Activated CD4-positive, alpha-beta T cell treated with anti-CD3 and anti-CD28 coated beads, Interleukin-2, Interleukin-4, amounts not matched to agents 100 ng/mL and 50 ng/mL, durations not matched to agents 16 hours and 8 hours (primary cell): ENCODE measurements around the gene SALL3.

Experiments
- DNase-seq: peaks from one replicate; pipeline ENCODE4 v3.0.0-alpha.2; 2020; ENCODE audit warnings: low spot score

SALL3 gene

DNA sequence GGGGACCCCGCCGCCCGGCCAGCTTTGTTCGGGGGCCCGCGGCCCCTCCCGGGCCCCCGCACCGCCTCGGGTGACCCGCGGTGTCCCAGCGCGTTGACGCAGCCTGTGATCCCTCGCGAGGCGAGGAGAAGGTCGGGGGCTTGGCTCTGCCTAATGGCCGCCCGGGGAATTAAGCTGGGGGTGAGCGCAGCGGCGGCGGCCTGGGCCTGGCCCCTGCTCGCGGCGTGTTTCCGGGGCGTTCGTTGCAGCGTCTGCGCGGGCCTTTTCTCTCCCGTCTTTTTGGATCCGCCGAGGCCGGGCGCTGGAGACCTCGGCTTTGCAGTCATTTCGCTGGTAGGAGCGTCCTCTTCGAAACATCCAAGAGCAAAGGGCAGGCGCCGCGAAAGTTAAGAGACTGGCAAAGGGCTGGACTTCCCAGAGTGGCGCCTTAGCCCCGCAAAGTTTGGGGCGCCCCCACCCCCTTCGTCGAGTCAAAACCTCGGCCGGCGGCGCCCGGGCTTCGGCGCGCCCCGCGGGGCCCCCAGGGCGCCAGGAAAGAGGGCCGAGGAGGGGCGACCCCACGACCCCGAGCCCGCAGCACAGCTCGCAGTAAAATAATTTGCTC is 1.3 kb downstream of the SALL3 start:
- no peak for DNase-seq

DNA sequence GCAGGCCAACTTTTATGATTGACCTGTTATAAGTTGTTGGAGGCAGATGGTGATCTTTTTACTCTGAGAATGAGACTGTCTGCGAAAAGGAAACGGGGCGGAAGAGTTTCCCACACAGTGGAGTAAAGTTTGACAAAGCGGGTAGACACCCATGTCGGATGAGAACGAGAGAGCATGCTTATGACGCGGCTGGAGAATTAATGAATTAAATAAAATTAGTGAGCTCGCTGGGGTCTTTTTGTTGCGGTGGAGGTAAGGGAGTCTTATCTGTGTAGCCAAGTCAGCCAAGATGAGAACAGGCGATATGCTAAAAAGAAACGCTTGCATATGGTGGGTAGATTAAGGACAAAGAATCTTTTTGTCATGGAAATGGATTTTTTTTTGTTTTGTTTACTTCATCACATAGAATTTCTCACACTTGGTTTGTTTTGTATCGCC is 1.8 kb downstream of the SALL3 start:
- DNase-seq, result no peak

- no peak for DNase-seq
Observed at GRCh38 chr18:78981989-78982620, 2.5 kb downstream of the SALL3 start.

GRCh38 chr18:78983512-78983911 is 3.9 kb downstream of the SALL3 start:
- DNase-seq, result no peak

DNA sequence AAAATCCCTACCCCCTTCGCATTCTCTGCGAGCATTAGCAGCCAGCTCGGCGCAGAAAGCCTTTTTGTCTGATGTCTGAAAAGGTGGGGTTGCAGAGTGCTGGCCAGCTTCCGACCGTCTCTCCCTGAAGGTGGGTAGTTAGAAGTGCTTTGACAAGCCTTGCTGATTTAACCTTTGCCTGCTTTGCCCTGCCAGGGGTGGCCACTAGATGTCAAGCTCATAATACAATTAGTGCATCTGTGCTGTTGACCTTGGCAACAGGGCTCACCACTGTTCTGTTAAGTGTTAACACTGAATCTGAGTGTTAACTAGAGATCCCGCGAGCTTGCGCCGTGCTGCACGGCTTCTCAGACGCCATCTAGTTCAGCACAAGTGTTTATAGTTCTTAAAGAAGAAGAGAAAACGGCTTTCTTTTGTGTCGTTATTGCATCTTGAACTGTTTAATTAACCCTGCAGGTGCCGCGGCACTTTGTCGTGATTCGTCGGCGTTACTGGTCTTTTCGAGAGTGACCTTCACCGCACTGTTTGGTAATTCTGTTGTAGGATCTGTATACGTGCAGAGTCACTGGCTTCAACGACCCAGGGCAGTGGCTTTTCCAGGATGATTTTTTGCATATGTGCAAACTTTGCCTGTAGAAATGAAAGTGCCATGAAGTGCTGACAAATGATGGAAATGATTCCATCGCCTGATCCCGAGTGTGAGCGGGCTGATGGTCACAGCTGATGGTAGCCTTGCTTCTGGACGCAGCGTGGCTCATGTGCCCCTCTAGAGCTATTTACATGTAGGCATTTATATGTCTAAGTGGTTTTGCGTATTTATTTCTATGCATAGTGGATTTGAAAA is 5.5 kb downstream of the SALL3 start:
- peak; percentile 36 for DNase-seq

- DNase-seq, result peak; percentile 19
Observed at GRCh38 chr18:78986018-78986481, 6.4 kb downstream of the SALL3 start.

- DNase-seq, result no peak
Observed at GRCh38 chr18:78991446-78991845, 11.8 kb downstream of the SALL3 start.

DNA sequence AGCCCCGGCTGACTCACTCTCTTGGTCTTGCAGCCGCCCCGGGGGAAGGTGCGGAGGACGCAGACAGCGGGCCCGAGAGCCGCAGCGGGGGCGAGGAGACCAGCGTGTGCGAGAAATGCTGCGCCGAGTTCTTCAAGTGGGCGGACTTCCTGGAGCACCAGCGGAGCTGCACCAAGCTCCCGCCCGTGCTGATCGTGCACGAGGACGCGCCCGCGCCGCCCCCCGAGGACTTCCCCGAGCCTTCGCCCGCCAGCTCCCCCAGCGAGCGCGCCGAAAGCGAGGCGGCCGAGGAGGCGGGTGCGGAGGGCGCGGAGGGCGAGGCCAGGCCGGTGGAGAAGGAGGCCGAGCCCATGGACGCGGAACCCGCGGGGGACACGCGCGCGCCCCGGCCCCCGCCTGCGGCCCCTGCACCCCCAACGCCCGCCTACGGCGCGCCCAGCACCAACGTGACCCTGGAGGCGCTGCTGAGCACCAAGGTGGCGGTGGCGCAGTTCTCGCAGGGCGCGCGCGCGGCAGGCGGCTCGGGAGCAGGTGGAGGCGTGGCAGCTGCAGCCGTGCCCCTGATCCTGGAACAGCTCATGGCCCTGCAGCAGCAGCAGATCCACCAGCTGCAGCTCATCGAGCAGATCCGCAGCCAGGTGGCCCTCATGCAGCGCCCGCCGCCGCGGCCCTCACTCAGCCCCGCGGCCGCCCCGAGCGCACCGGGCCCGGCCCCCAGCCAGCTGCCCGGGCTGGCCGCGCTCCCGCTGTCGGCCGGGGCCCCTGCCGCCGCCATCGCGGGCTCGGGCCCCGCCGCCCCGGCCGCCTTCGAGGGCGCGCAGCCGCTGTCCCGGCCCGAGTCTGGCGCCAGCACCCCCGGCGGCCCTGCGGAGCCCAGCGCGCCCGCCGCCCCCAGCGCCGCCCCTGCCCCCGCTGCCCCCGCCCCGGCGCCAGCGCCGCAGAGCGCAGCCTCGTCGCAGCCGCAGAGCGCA is 12.7 kb downstream of the SALL3 start:
- no peak for DNase-seq

DNA sequence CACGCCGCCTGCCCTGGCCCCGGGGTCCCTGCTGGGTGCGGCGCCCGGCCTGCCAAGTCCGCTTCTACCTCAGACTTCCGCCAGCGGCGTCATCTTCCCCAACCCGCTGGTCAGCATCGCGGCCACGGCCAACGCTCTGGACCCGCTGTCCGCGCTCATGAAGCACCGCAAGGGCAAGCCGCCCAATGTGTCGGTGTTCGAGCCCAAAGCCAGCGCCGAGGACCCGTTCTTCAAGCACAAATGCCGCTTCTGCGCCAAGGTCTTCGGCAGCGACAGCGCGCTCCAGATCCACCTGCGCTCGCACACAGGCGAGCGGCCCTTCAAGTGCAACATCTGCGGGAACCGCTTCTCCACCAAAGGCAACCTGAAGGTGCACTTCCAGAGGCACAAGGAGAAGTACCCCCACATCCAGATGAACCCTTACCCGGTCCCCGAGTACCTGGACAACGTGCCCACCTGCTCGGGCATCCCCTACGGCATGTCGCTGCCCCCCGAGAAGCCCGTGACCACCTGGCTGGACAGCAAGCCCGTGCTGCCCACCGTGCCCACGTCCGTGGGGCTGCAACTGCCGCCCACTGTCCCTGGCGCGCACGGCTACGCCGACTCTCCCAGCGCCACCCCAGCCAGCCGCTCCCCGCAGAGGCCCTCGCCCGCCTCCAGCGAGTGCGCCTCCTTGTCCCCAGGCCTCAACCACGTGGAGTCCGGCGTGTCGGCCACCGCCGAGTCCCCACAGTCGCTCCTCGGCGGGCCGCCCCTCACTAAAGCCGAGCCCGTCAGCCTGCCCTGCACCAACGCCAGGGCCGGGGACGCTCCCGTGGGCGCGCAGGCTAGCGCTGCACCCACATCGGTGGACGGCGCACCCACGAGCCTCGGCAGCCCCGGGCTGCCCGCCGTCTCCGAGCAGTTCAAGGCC is 13.7 kb downstream of the SALL3 start:
- no peak for DNase-seq

- DNase-seq, result no peak
Observed at GRCh38 chr18:78994000-78994399, 14.4 kb downstream of the SALL3 start.

GRCh38 chr18:78994531-78994930 is 14.9 kb downstream of the SALL3 start:
- DNase-seq, result no peak

DNA sequence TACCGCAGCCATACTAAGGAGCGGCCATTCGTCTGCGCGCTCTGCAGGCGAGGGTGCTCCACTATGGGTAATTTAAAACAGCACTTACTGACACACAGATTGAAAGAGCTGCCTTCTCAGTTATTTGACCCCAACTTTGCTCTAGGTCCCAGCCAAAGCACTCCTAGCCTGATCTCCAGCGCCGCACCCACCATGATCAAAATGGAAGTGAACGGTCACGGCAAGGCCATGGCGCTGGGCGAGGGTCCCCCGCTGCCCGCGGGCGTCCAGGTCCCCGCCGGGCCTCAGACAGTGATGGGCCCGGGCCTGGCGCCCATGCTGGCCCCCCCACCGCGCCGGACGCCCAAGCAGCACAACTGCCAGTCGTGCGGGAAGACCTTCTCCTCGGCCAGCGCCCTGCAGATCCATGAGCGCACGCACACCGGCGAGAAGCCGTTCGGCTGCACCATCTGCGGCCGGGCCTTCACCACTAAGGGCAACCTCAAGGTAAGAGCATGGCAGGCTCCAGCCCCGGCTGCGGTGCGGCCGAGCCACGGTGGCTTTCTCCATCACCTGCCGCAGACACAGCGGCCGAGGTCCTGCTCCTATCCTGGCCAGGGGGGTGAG is 15.5 kb downstream of the SALL3 start:
- no peak for DNase-seq

GRCh38 chr18:78995740-78996395 is 16.2 kb downstream of the SALL3 start:
- DNase-seq, result no peak

GRCh38 chr18:78996741-78997490 is 17.3 kb downstream of the SALL3 start:
- no peak for DNase-seq

GRCh38 chr18:78998371-78999071 is 18.9 kb downstream of the SALL3 start:
- no peak for DNase-seq

GRCh38 chr18:78999939-79000338 is 20.3 kb downstream of the SALL3 start:
- no peak for DNase-seq

- no peak for DNase-seq
Observed at GRCh38 chr18:79000997-79001396, 21.4 kb downstream of the SALL3 start.

- no peak for DNase-seq
Observed at GRCh38 chr18:79005653-79006052, 26.0 kb downstream of the SALL3 start.
